HG03103 (cell line): ENCODE data around the gene OR6V1.

Experiments
- ATAC-seq: cut with Tn5 transposase; IDR thresholded peaks from one replicate; pipeline ENCODE4 v1.9.1; 2021; ENCODE audit warnings: low read depth; ENCODE audit not compliant: unreplicated experiment

OR6V1 gene

DNA sequence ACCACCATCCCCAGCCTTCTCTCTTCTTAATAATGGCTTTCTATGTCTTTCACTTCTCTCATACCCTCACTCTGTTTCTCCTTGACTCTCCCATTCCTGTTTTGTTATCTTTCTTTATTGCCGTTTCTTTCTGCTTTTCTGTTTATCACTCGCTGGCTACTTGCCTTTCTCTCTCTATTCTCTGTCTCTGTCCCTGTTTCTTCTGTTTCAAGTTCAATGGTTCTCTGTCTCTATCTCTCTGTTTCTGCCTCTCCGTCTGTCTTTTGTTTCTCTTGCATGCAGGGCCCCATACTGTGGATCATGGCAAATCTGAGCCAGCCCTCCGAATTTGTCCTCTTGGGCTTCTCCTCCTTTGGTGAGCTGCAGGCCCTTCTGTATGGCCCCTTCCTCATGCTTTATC, at the start of gene OR6V1:
Gene OR6V1, plus strand, starts transcription at position 301 of the 400 bp plus-strand sequence. Its CDS starts 0 bp downstream, at position 301.
- no peak for ATAC-seq

- no peak for ATAC-seq
Measured at GRCh38 chr7:143002898-143003297, 49.2 kb upstream of the OR6V1 start.

DNA sequence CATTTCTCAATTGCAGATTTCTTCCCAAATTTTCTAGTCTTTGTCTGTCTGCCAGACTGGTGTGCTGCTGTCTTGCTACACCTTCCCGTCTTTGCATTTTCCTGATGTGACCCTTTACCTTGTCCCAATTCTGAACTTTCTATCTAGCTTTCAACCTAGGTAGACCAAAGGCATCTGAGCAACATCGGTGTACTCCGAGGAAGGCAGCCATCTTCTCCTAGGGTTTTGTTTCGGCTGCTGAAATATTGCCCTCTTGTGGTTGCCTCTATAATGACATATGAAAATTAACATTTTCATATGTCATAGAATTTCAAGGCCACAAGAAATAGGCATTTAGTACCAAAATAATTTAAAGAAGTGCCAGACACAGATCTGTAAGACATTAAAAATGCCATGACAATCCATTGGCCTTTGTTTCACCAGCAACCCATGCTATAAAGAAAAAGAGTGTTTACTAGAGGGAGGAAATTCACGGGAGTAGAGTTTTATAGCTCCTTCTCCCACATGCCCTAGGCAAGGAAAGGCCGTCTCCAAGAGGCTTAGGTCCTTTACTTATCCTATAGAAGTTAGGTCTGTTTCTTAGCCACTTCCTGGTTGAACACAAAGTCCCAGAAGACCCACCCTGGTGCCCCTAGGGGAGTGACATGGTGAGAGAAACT, 48.6 kb upstream of the OR6V1 start:
- peak; percentile 65 for ATAC-seq

GRCh38 chr7:143005632-143006260, 46.4 kb upstream of the OR6V1 start:
- no peak for ATAC-seq

GRCh38 chr7:143008007-143008901, 43.9 kb upstream of the OR6V1 start:
- ATAC-seq, result peak; percentile 89

DNA sequence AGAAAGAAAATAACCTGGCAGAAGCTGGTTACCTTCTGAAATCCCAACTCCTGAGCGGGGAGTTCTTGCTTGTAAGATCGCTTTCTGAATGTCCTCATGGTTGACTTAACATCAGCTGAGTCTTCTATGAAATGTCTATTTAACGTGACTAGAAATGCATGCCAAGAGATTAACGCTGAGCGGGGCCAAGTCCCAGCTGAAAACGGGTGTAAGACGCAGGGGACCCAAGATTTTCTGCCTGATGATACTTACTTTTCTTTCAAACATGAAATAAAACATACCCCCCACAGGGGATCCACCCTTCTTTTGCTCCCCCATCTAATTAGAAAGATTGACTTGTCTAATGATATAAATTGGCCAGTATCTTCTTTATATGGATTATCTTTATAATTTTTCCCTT, 40.1 kb upstream of the OR6V1 start:
- ATAC-seq, result no peak

DNA sequence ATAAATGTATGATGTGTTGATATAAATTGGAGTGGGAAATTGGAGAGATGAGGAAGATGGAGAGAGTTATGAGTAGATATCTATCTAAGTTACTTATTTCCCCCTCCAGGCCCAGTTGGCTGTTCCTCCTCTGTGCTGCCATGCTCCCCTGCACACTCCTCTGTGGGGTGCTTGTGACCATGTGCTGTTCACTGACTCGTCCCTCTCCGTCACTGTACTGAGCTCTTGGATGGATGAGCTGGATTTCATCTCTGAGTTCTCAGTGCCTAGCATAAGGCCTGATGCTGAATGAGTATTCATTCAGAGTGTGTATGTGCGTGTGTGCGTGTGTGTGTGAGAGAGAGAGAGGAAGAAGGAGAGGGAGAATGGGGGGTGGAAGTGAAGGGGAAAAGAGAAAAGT, 39.7 kb upstream of the OR6V1 start:
- ATAC-seq, result no peak

DNA sequence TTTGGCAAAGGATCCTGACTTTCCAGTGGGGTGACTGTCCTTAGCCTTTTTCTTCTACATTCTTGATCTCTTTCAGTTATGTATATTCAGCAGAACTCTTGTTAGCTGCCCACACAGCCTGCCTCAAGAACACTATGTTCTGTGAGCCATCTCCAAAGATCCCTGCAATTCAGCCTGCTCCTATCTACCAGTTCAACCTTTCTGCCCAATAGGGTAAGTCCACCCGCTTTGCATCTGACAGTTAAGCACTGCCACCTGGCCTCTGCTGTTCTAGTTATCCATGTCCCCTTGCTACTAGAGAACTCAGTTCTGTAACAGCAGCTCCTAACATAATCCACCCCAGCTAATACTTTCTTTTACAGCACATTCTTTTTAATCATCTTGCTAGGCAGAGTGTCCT, 38.7 kb upstream of the OR6V1 start:
- no peak for ATAC-seq

- ATAC-seq, result no peak
Measured at GRCh38 chr7:143013893-143014292, 38.2 kb upstream of the OR6V1 start.

- peak; percentile 90 for ATAC-seq
Measured at GRCh38 chr7:143015084-143015483, 37.1 kb upstream of the OR6V1 start.

DNA sequence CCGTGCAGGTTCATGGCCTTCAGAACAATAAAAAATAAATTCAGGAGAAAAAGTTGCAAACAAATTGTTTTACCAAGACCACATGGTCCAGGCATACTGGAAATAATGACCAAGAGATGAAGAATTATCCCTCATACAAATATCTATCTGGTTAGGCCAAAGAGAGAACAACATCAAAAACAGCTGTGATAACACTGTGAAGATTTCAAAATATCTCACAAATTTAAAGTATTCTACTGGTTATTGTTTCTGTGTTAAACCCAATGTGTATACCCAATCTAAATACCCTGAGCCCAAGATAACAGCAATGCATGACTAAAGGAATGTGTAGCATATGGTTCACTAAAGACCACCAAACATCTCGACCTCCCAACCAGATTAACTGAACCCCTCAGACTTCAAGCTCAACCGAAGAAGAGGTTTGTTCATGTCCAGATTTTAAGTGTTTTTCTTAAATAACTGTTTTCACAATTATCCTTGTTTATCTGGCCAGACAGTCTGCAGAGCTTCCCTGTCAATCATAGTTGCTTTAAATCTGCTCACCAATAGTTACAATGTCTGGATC, 36.1 kb upstream of the OR6V1 start:
- no peak for ATAC-seq

DNA sequence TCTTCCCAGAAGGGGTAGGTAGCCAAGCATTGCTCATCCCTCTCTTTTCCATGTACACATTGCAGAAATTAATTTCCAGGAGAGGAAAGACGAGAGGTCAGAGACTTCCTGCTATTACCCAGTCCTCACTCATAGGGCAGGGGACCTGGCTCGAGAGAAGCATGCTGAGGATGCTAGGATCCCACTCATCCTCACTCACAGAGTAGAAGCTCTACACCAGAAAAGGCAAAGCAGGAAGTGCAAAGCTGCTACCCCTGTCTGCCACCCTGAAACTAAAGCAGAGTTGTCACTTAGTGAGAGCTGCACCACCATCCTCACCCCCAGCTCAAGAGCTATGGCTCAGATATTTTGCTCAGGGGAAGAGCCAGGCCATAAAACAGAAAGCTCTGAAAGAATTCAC, 35.1 kb upstream of the OR6V1 start:
- no peak for ATAC-seq

DNA sequence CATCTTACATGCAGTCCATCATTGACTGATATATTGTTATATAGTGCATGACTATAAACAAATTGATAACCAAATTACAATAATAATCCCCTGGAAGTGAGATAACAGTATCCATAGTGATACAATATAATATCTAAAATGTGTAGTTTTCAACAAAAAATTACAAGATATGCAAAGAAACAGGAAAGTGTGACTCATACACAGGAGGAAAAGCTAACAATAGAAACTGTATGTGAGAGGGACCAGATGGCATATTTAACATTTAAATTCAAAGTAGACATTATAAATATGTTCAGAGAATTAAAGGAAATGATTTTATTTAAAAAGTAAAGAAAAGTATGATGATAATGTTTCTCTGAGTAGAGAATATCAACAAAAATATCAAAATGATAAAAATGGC, 33.2 kb upstream of the OR6V1 start:
- ATAC-seq, result no peak

- ATAC-seq, result no peak
Measured at GRCh38 chr7:143023047-143023446, 29.1 kb upstream of the OR6V1 start.

DNA sequence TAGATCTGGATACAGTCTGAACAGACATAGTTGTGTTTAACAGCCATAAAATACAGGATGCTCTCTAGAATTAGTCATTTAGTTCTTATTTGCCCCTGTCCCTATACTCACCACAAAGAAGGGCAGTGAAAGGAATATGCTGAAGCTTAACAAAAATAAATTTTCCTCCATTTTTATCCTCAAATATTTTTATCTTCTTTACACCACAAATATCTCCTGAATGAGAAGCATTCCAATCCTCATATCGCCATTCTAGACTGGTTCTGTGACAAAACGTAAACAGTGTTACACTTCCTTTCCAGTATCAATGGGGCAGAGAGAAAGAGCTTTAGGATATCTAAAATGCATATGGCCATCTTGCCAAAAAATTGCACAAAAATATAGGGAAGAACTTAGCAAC, 26.8 kb upstream of the OR6V1 start:
- ATAC-seq, result no peak

DNA sequence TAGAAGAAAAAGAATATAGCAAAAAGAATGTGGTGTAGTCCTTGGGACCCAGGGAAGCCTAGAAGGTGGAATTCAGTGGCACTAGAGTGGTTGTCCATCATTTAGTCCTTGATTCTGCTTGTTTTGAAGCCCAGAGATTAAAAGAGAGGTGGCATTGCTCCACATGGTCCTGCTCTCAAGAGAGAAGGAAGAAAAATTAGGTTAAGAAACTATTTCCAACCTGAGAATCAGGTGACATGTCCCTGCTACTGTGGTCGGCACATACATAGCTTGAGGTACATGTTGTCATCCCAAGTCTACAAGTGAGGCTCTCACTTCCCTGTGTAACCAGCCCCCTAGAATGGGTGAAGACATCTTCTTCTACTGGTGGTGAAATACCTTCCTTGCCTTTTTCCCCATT, 25.1 kb upstream of the OR6V1 start, which contains the start of gene OR9A2:
Gene OR9A2, minus strand, starts transcription at position 101 of the 400 bp plus-strand sequence. Its CDS starts 0 bp downstream, at position 101.
- ATAC-seq, result no peak

GRCh38 chr7:143027683-143028082, 24.5 kb upstream of the OR6V1 start:
- ATAC-seq, result no peak

GRCh38 chr7:143038635-143039034, 13.5 kb upstream of the OR6V1 start:
- no peak for ATAC-seq

DNA sequence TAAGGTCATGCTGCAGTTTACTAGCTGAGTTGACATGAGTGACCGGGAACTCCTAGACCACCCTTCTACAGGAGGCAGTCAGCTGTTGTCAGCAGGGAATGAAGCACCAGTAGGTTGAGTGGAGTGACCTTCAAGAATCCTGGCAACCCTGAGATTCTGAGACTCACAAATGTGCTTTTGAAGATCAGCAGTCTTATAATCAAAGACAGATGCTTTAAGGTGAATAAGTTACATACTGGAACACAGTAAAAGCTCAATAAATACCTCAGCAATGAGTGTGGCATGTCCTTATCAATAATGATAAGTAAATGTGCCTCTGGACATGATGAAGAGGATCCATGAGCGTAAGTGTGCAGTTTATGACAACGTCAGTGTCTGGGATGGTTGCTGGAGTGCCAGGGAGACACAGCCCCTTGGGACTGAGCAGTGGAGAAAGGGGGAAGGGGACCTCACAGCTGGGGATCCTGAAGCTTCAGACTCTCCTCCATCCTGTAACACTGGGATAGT, 11.9 kb upstream of the OR6V1 start:
- no peak for ATAC-seq

DNA sequence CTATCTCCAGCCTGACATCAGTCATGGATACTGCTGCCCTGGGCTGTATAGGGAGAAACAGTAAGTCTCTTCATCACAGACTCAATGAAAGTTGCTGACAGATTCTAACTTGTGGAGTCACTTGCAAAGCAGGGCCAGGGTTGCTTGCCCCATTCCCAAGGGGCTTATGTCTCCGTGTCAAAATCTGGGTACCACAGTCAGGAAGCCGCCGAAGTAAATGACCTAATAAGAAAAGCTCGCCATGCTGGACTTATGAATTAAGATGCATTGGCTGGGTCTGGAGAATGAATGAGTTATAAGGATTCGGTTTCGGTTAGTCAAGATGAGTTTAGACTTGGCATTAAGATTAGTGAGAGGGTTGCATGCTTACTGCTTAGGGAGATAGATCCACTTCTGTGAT, 10.8 kb upstream of the OR6V1 start:
- ATAC-seq, result no peak
